PC-9 (cell line): ENCODE results near the gene TAF4. TPM values are rescaled to one million over a fixed set of nuclear protein-coding genes. Genes with fewer than 3 reads are reported as not detected.

ENCODE experiments used
- BruUV-seq: library from RNA; stranded (reverse); fragments of 400-500 nt; replicated peaks from 2 replicates; lab custom pipeline; 2021; lab: Mats Ljungman, UMichigan
- CTCF ChIA-PET: fragments of 300-600 bp; sonication (Branson Sonifier 250); formaldehyde crosslinking; loops from one replicate; lab custom pipeline; 2022; ENCODE audit warnings: antibody characterized with exemption; lab: Charles Lee
- POLR2A ChIA-PET: fragments of 300-600 bp; sonication (Branson Sonifier 250); formaldehyde crosslinking; loops from one replicate; lab custom pipeline; 2022; ENCODE audit warnings: antibody characterized with exemption; ENCODE audit not compliant: unreplicated experiment; lab: Charles Lee
- DNase-seq, 2 experiments: peaks; one replicate each; pipeline versions ENCODE4 v3.0.0 to v3.0.0-alpha.2; 2015 to 2022; ENCODE audit warnings: mixed read lengths in 1 of 2
- H2AFZ ChIP-seq: fragments of 200-600 bp; sonication (generic); 2 replicates; pipeline ENCODE4 v1.8.1; 2017; ENCODE audit warnings: antibody characterized with exemption
- H3F3A ChIP-seq: fragments of 200-600 bp; sonication (generic); 2 replicates; pipeline ENCODE4 v1.8.1; 2017; ENCODE audit warnings: antibody characterized with exemption, mild to moderate bottlenecking, low read depth; ENCODE audit not compliant: insufficient read depth
- H3K27ac ChIP-seq: fragments of 200-600 bp; sonication (generic); 2 replicates; pipeline ENCODE4 v1.6.1; 2016; ENCODE audit warnings: mixed run types
- H3K27me3 ChIP-seq: fragments of 200-600 bp; sonication (generic); 2 replicates; pipeline ENCODE4 v1.6.1; 2016; ENCODE audit warnings: low read depth, mixed run types; ENCODE audit not compliant: insufficient read depth
- H3K36me3 ChIP-seq: fragments of 200-600 bp; sonication (generic); 2 replicates; pipeline ENCODE4 v1.6.1; 2016; ENCODE audit warnings: low read depth, mixed run types
- H3K4me1 ChIP-seq: fragments of 200-600 bp; sonication (generic); replicated peaks from 2 replicates; pipeline ENCODE4 v1.6.1; 2016; ENCODE audit warnings: mixed run types; ENCODE audit not compliant: insufficient read depth
- H3K4me2 ChIP-seq: fragments of 200-600 bp; sonication (generic); 2 replicates; pipeline ENCODE4 v1.6.1; 2017; ENCODE audit warnings: mixed run types
- H3K4me3 ChIP-seq: fragments of 200-600 bp; sonication (generic); 2 replicates; pipeline ENCODE4 v1.6.1; 2016; ENCODE audit warnings: mixed run types
- H3K79me2 ChIP-seq: fragments of 200-600 bp; sonication (generic); 2 replicates; pipeline ENCODE4 v1.6.1; 2017; ENCODE audit warnings: low read depth, mixed run types
- H3K9me2 ChIP-seq: fragments of 200-600 bp; sonication (generic); 2 replicates; pipeline ENCODE4 v1.8.1; 2017; ENCODE audit warnings: mild to moderate bottlenecking; ENCODE audit not compliant: insufficient read depth
- H3K9me3 ChIP-seq: fragments of 200-600 bp; sonication (generic); 2 replicates; pipeline ENCODE4 v1.8.1; 2016; ENCODE audit warnings: low read depth; ENCODE audit not compliant: insufficient read depth
- H4K20me1 ChIP-seq: fragments of 200-600 bp; sonication (generic); 2 replicates; pipeline ENCODE4 v1.8.1; 2017; ENCODE audit not compliant: insufficient read depth
- EZH2 ChIP-seq: fragments of 200-600 bp; sonication (generic); IDR thresholded peaks from 2 replicates; pipeline ENCODE4 v1.8.0; 2017; ENCODE audit warnings: antibody characterized with exemption, low read depth
- intact Hi-C: fragments of 100-400 bp; cut with micrococcal nuclease; formaldehyde crosslinking; loops from one replicate; pipeline ENCODE4 v1.10.0; 2022; ENCODE audit not compliant: unreplicated experiment
- total RNA-seq: library from RNA; stranded (reverse); gene quantifications from 2 replicates; pipeline ENCODE4 v1.2.3, GENCODE V29; 2021
- TF ChIP-seq, protein P1 (sequence below): fragments of 200-600 bp; sonication (generic); conservative IDR thresholded peaks from 2 replicates; pipeline ENCODE4 v1.6.1; 2017; ENCODE audit warnings: mixed run types, antibody characterized with exemption, mild to moderate bottlenecking, moderate library complexity

TAF4 gene
- total RNA-seq, 1 experiment from 2014 or later: 32.5 TPM

DNA sequence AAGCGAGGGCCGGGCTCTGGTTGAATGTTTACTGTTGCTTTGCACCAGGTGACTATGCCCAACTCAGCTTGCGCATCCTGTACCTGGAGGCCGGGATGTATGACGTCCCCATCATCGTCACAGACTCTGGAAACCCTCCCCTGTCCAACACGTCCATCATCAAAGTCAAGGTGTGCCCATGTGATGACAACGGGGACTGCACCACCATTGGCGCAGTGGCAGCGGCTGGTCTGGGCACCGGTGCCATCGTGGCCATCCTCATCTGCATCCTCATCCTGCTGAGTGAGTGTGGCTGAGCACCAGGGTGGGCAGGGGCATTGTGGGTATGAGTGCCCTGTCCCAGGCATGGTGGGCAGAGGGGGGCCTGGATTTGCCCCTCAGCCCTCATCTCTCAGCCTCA is 136.1 kb downstream of the TAF4 start:
- Histone ChIP-seq H3K4me2 (no peak overlapping the region), H2AFZ (no peak overlapping the region), H3F3A (no peaks in the 10 kb centered on the region), H3K4me1 (0 out of 2 replicates have a peak, but pooled peaks cover 11% of the 10 kb centered on the region), H3K36me3 (no peaks in the 10 kb centered on the region), H3K27ac (no peak overlapping the region), H3K79me2 (no peaks in the 10 kb centered on the region), H3K27me3 (peaks cover 69% of the 10 kb centered on the region), H4K20me1 (no peaks in the 10 kb centered on the region), H3K9me3 (no peaks in the 10 kb centered on the region), H3K9me2 (no peaks in the 10 kb centered on the region), H3K4me3 (no peak overlapping the region)
- intact Hi-C loops: no loop called here
- CTCF ChIA-PET: no interaction called here
- BruUV-seq: no TSS peak
- POLR2A ChIA-PET: no interaction called here
- no peak for DNase-seq
- TF ChIP-seq, protein P1, sequence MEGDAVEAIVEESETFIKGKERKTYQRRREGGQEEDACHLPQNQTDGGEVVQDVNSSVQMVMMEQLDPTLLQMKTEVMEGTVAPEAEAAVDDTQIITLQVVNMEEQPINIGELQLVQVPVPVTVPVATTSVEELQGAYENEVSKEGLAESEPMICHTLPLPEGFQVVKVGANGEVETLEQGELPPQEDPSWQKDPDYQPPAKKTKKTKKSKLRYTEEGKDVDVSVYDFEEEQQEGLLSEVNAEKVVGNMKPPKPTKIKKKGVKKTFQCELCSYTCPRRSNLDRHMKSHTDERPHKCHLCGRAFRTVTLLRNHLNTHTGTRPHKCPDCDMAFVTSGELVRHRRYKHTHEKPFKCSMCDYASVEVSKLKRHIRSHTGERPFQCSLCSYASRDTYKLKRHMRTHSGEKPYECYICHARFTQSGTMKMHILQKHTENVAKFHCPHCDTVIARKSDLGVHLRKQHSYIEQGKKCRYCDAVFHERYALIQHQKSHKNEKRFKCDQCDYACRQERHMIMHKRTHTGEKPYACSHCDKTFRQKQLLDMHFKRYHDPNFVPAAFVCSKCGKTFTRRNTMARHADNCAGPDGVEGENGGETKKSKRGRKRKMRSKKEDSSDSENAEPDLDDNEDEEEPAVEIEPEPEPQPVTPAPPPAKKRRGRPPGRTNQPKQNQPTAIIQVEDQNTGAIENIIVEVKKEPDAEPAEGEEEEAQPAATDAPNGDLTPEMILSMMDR: no peak
- TF ChIP-seq EZH2: no peak

DNA sequence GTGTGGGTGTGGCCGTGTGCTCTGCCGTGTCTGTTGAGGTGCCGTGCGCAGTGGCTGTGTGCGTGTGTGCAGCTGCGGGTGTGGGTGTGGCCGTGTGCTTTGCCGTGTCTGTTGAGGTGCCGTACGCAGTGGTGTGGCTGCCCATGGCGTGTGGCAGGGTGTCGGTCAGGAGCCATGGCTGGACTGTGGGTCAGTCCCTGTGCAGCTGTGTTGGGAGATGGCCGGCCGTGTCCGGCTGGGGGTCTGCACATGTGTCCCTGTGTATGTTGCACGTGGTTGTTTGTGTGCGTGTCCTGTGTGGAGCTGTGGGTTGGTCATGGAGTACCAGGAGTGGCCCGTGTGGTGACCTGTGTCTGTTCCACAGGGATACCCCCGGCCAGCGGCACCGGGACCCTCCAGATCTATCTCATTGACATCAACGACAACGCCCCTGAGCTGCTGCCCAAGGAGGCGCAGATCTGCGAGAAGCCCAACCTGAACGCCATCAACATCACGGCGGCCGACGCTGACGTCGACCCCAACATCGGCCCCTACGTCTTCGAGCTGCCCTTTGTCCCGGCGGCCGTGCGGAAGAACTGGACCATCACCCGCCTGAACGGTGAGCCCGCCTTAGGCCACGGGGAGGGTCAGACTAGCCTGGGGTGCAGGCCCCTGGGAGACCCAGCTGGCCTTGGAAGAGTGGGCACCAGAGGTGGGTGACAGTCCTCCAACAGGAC is 137.7 kb downstream of the TAF4 start:
- TF ChIP-seq EZH2: no peak
- Histone ChIP-seq H3K4me1 (0 out of 2 replicates have a peak, but pooled peaks cover 11% of the 10 kb centered on the region), H2AFZ (no peak overlapping the region), H3K27ac (no peak overlapping the region), H4K20me1 (no peaks in the 10 kb centered on the region), H3K4me2 (no peak overlapping the region), H3K79me2 (no peaks in the 10 kb centered on the region), H3K9me2 (no peaks in the 10 kb centered on the region), H3K9me3 (no peaks in the 10 kb centered on the region), H3K36me3 (no peaks in the 10 kb centered on the region), H3K4me3 (no peak overlapping the region), H3F3A (no peaks in the 10 kb centered on the region), H3K27me3 (peaks cover 68% of the 10 kb centered on the region)
- POLR2A ChIA-PET: no interaction called here
- intact Hi-C loops: no loop called here
- CTCF ChIA-PET: no interaction called here
- no peak for DNase-seq
- no TSS peak for BruUV-seq

DNA sequence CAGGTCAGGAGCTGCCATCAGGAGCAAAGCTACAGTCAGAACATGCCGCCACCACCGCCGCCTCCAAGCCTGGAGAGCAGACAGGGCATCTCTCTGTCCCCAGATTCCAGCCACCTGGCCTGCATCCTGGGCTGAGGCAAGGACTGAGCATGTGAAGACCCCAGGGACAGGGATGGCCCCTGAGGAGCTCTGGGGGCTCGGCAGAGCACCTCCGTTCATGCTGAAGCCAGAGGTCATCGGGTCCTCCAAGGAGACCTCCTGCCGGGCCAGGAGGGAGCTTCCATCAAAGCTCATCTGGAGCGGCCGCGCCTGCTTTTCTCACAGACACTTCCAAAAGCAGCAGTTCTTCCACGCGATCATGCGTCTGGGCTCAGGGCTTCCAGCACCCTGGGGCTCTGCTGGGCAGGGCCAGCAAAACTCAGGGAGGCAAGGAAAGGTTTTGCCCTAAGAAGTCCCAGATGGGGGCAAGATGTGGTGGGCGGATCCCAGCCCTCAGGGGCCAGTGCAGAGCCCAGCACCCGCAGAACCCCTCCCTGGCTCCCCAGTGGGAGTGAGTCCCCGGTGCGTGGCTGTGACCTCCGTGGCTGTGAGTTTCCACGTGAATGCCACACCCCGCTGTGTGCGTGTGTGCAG is 138.4 kb downstream of the TAF4 start:
- intact Hi-C loops: no loop called here
- Histone ChIP-seq H3K4me3 (no peak overlapping the region), H2AFZ (no peak overlapping the region), H3F3A (no peaks in the 10 kb centered on the region), H3K4me2 (no peak overlapping the region), H4K20me1 (no peaks in the 10 kb centered on the region), H3K79me2 (no peaks in the 10 kb centered on the region), H3K9me2 (no peaks in the 10 kb centered on the region), H3K9me3 (no peaks in the 10 kb centered on the region), H3K27ac (no peak overlapping the region), H3K36me3 (no peaks in the 10 kb centered on the region), H3K4me1 (0 out of 2 replicates have a peak, but pooled peaks cover 11% of the 10 kb centered on the region), H3K27me3 (peaks cover 64% of the 10 kb centered on the region)
- CTCF ChIA-PET: no interaction called here
- no peak for DNase-seq
- no peak for TF ChIP-seq EZH2
- TF ChIP-seq, protein P1: no peak
- no TSS peak for BruUV-seq
- POLR2A ChIA-PET: no interaction called here
